GM12878 (cell line): Measurements from ENCODE around the gene KIAA1217. TPM values are rescaled to one million over a fixed set of nuclear protein-coding genes. Genes with fewer than 3 reads are reported as not detected.

Source experiments
- ATAC-seq: fragments of 200-7000 bp; cut with Tn5 transposase; 3 replicates; pipeline ENCODE4 v1.9.1; 2020; ENCODE audit warnings: mild to moderate bottlenecking, moderate library complexity
- BruUV-seq: library from RNA; stranded (reverse); fragments of 400-500 nt; replicated peaks from 2 replicates; lab custom pipeline; 2021; lab: Mats Ljungman, UMichigan
- CTCF ChIA-PET: fragments of 300-600 bp; sonication (Branson Sonifier 250); formaldehyde crosslinking; extraction: SDS; loops from one replicate; lab custom pipeline; 2021; ENCODE audit warnings: inconsistent platforms; lab: Yijun Ruan, JAX
- POLR2A ChIA-PET: fragments of 350-600 bp; formaldehyde crosslinking; extraction: SDS; loops from one replicate; lab custom pipeline; 2021; ENCODE audit warnings: inconsistent platforms; lab: Charles Lee
- RAD21 ChIA-PET: fragments of 300-600 bp; sonication (Branson Sonifier 250); formaldehyde crosslinking; loops from one replicate; lab custom pipeline; 2023; ENCODE audit warnings: antibody characterized with exemption; ENCODE audit not compliant: unreplicated experiment; lab: Charles Lee
- SMC1A ChIA-PET: fragments of 300-600 bp; sonication (Branson Sonifier 250); formaldehyde crosslinking; loops from one replicate; lab custom pipeline; 2023; ENCODE audit not compliant: unreplicated experiment, uncharacterized antibody; lab: Charles Lee
- DNase-seq: peaks from one replicate; pipeline ENCODE4 v3.0.0-alpha.2; 2011; ENCODE audit warnings: low read depth, low spot score
- FAIRE-seq: peaks from 3 replicates; lab custom pipeline; 2011; peaks lifted over from hg19 to GRCh38; lab: Jason Lieb, UNC
- H2AFZ ChIP-seq: 2 replicates; pipeline ENCODE4 v1.6.0; 2011; ENCODE audit warnings: low read depth, low read length, control low read depth; ENCODE audit not compliant: control insufficient read depth
- H3K27ac ChIP-seq: 2 replicates; pipeline ENCODE4 v1.5.1; 2011; ENCODE audit warnings: control low read depth; ENCODE audit not compliant: control insufficient read depth, insufficient read depth
- H3K27me3 ChIP-seq, 2 experiments: replicated peaks in 1 of 2; 2 replicates each; pipeline versions ENCODE4 v1.6.0 to v1.6.1; 2011; ENCODE audit warnings: low read length in 1 of 2; ENCODE audit not compliant: control insufficient read depth in 2 of 2, insufficient read depth in 2 of 2
- H3K36me3 ChIP-seq, 2 experiments: 2 replicates each; pipeline ENCODE4 v1.5.1; 2011; ENCODE audit warnings: low read length in 1 of 2; ENCODE audit not compliant: control insufficient read depth in 2 of 2, insufficient read depth in 2 of 2
- H3K4me1 ChIP-seq: 2 replicates; pipeline ENCODE4 v1.6.1; 2011; ENCODE audit warnings: mild to moderate bottlenecking, low read length, moderate library complexity, mixed read lengths; ENCODE audit not compliant: control insufficient read depth, insufficient read depth
- H3K4me2 ChIP-seq: 2 replicates; pipeline ENCODE4 v1.6.0; 2011; ENCODE audit warnings: control low read depth; ENCODE audit not compliant: control insufficient read depth, insufficient read depth
- H3K4me3 ChIP-seq: fragments of 200-600 bp; sonication (generic); 2 replicates; pipeline ENCODE4 v1.5.1; 2016
- H3K79me2 ChIP-seq: 2 replicates; pipeline ENCODE4 v1.6.0; 2011; ENCODE audit warnings: low read length; ENCODE audit not compliant: control insufficient read depth, insufficient read depth
- H3K9ac ChIP-seq: 2 replicates; pipeline ENCODE4 v1.8.0; 2011; ENCODE audit warnings: low read length, control low read depth, mixed read lengths; ENCODE audit not compliant: control insufficient read depth, insufficient read depth
- H3K9me3 ChIP-seq: replicated peaks from 3 replicates; pipeline ENCODE4 v1.5.1; 2011; ENCODE audit warnings: mild to moderate bottlenecking, low read length; ENCODE audit not compliant: control insufficient read depth, insufficient read depth
- H4K20me1 ChIP-seq: 2 replicates; pipeline ENCODE4 v1.6.0; 2011; ENCODE audit not compliant: control insufficient read depth, insufficient read depth
- CHD2 ChIP-seq: IDR thresholded peaks from 2 replicates; pipeline ENCODE4 v1.6.1; 2011; ENCODE audit warnings: low read depth, low read length, improper control_type of control experiment, borderline replicate concordance
- EZH2 ChIP-seq: IDR thresholded peaks from 2 replicates; pipeline ENCODE4 v1.6.1; 2012; ENCODE audit warnings: low read depth, mild to moderate bottlenecking, control low read depth, inconsistent platforms, low read length, borderline replicate concordance; ENCODE audit not compliant: control insufficient read depth
- HSF1 ChIP-seq: fragments of 150-350 bp; IDR thresholded peaks from 2 replicates; pipeline ENCODE4 v1.6.1; 2014; ENCODE audit warnings: mild to moderate bottlenecking, low read depth, low read length
- IRF4 ChIP-seq: IDR thresholded peaks from 2 replicates; pipeline ENCODE4 v1.6.1; 2011; ENCODE audit warnings: low read depth, low read length
- MYC ChIP-seq: IDR thresholded peaks from 2 replicates; pipeline ENCODE4 v1.6.1; 2011; ENCODE audit warnings: mild to moderate bottlenecking, low read length, moderate library complexity, inconsistent platforms; ENCODE audit not compliant: insufficient read depth, insufficient replicate concordance, insufficient read length, severe bottlenecking
- NFYA ChIP-seq: IDR thresholded peaks from 2 replicates; pipeline ENCODE4 v1.6.1; 2011; ENCODE audit warnings: low read depth, mild to moderate bottlenecking, low read length, improper control_type of control experiment, borderline replicate concordance
- PBX3 ChIP-seq: IDR thresholded peaks from 2 replicates; pipeline ENCODE4 v1.6.1; 2011; ENCODE audit warnings: mild to moderate bottlenecking, low read depth, low read length, moderate library complexity; ENCODE audit not compliant: insufficient replicate concordance
- RELB ChIP-seq: fragments of 450-650 bp; IDR thresholded peaks from 2 replicates; pipeline ENCODE4 v1.6.1; 2017; ENCODE audit warnings: low read depth, mild to moderate bottlenecking, moderate library complexity
- SMARCA5 ChIP-seq: fragments of 450-650 bp; IDR thresholded peaks from 2 replicates; pipeline ENCODE4 v1.6.1; 2017; ENCODE audit warnings: mild to moderate bottlenecking
- ZBTB33 ChIP-seq: fragments of 450-650 bp; IDR thresholded peaks from 2 replicates; pipeline ENCODE4 v1.6.1; 2017; ENCODE audit warnings: mild to moderate bottlenecking
- ZNF687 ChIP-seq: fragments of 450-650 bp; IDR thresholded peaks from 2 replicates; pipeline ENCODE4 v1.6.1; 2017; ENCODE audit warnings: mild to moderate bottlenecking, moderate library complexity
- WGBS: methylation state at CpG from one replicate; pipeline ENCODE4 v1.1.6; 2016; ENCODE audit warnings: low lambda C conversion rate; ENCODE audit not compliant: insufficient replicate concordance, insufficient coverage; ENCODE audit errors: missing lambda C conversion rate; 5-methylcytosine and 5-hydroxymethylcytosine counted together
- in situ Hi-C: fragments of 300-500 bp; cut with MboI; formaldehyde crosslinking; loops from 9 replicates; pipeline ENCODE4 v1.14.3; 2018; ENCODE audit warnings: mixed read lengths
- intact Hi-C: fragments of 100-400 bp; cut with micrococcal nuclease; formaldehyde crosslinking; loops from one replicate; pipeline ENCODE4 v1.14.2; 2022; ENCODE audit not compliant: unreplicated experiment
- polyA plus RNA-seq, 11 experiments: library from polyadenylated mRNA; depleted of rRNA in 4 of 11; unstranded in 6 of 11; stranded (reverse) in 5 of 11; fragments of >200 nt; fragmentation: Nextera tagmentation in 4 of 11; fragmentation: Illumina TruSeq in 1 of 11; extraction: Ambion mirVana in 4 of 11; extraction: Trizol in 1 of 11; gene quantifications; 1 replicate in 1 of 11; 2 replicates in 10 of 11; pipeline versions ENCODE4 v1.2.1 to v1.2.3, GENCODE V29; 2011 to 2016; ENCODE audit warnings: inconsistent platforms in 2 of 11, missing spikeins in 2 of 11, low read depth in 1 of 11
- total RNA-seq, 4 experiments: library from RNA; depleted of rRNA in 3 of 4; stranded (reverse); fragments of >200 nt in 3 of 4; fragmentation: Illumina TruSeq in 1 of 4; extraction: Trizol in 1 of 4; gene quantifications; 2 replicates each; pipeline versions ENCODE4 v1.2.1 to v1.2.3, GENCODE V29; 2013 to 2021

KIAA1217 gene
- total and polyA plus RNA-seq, 10 of the 15 experiments (the other 5 are each of a cell fraction or from before 2014, with no cell fraction given), result 0.57 to 3.8 (median 2.1) TPM

GRCh38 chr10:24353319-24353718 is 144.4 kb downstream of the KIAA1217 start (continued):
- TF ChIP-seq SMARCA5, result no peak
- no peak for TF ChIP-seq RELB
- no peak for TF ChIP-seq PBX3
- no peak for TF ChIP-seq IRF4
- no peak for TF ChIP-seq CHD2
- no peak for TF ChIP-seq MYC

GRCh38 chr10:24355056-24355688 is 146.2 kb downstream of the KIAA1217 start:
- no peaks in the 10 kb centered on the region for H4K20me1 ChIP-seq
- DNase-seq, result no peak
- 36% methylated on average over 2 of the region's 2 CpGs for WGBS
- H3K9ac ChIP-seq, result no peak overlapping the region
- no peak for ATAC-seq
- ChIA-PET POLR2A (no interaction called here), SMC1A (interaction anchor here (1.1 to 1.6 kb wide), 4 partner anchors 10 to 361 kb away, joined by 3 to 4 read pairs (median 4); no protein-coding TSS in a partner anchor), CTCF (interaction anchor here (0.9 kb wide), 1 partner anchor 154 kb away, joined by 3 read pairs; no protein-coding TSS in a partner anchor), RAD21 (no interaction called here)
- H3K36me3 ChIP-seq, result no peaks in the 10 kb centered on the region
- in situ Hi-C loops, result no loop called here
- H2AFZ ChIP-seq, result no peak overlapping the region
- H3K27me3 ChIP-seq, result no peaks in the 10 kb centered on the region
- no peak overlapping the region for H3K27ac ChIP-seq
- H3K4me2 ChIP-seq, result no peak overlapping the region
- BruUV-seq, result no TSS peak
- intact Hi-C loops, result no loop called here
- FAIRE-seq, result no peak
- no peaks in the 10 kb centered on the region; the same call in 1 of the 2 replicates for H3K4me1 ChIP-seq
- no peaks in the 10 kb centered on the region for H3K79me2 ChIP-seq
- H3K9me3 ChIP-seq, result no peaks in the 10 kb centered on the region
- no peak overlapping the region for H3K4me3 ChIP-seq
- TF ChIP-seq NFYA (no peak), EZH2 (no peak), ZBTB33 (no peak), HSF1 (no peak), ZNF687 (no peak)
